IMR-90 (cell line): ENCODE results near the gene ELP4. TPM values are rescaled to one million over a fixed set of nuclear protein-coding genes. Genes with fewer than 3 reads are reported as not detected.

ENCODE experiments used
- ATAC-seq: fragments of 200-7000 bp; cut with Tn5 transposase; 2 replicates; pipeline ENCODE4 v1.9.1; 2020; ENCODE audit warnings: low read depth, mild to moderate bottlenecking, moderate library complexity
- BruUV-seq: library from RNA; stranded (reverse); fragments of 400-500 nt; replicated peaks from 2 replicates; lab custom pipeline; 2021; lab: Mats Ljungman, UMichigan
- CTCF ChIA-PET: fragments of 300-600 bp; formaldehyde crosslinking; extraction: SDS; loops from one replicate; lab custom pipeline; 2021; ENCODE audit warnings: antibody characterized with exemption; lab: Yijun Ruan, JAX
- POLR2A ChIA-PET: fragments of 300-600 bp; sonication (Branson Sonifier 250); formaldehyde crosslinking; loops from one replicate; lab custom pipeline; 2022; ENCODE audit warnings: antibody characterized with exemption; ENCODE audit not compliant: unreplicated experiment; lab: Charles Lee
- DNase-seq: peaks from one replicate; pipeline ENCODE4 v3.0.0; 2013
- H2AFZ ChIP-seq: replicated peaks from 2 replicates; pipeline ENCODE3; 2013; ENCODE audit warnings: low read length, mild to moderate bottlenecking; ENCODE audit not compliant: poor library complexity
- H2AK5ac ChIP-seq: 2 replicates; pipeline ENCODE4 v1.6.1; 2013; ENCODE audit warnings: low read depth, low read length, inconsistent platforms
- H2AK9ac ChIP-seq: replicated peaks from 2 replicates; pipeline ENCODE3; 2013; ENCODE audit warnings: mild to moderate bottlenecking, low read depth, low read length, moderate library complexity; ENCODE audit not compliant: poor library complexity
- H2BK120ac ChIP-seq: 2 replicates; pipeline ENCODE4 v1.6.1; 2013; ENCODE audit warnings: low read depth, low read length, inconsistent platforms
- H2BK15ac ChIP-seq: 3 replicates; pipeline ENCODE4 v1.6.1; 2013; ENCODE audit warnings: low read depth, low read length, inconsistent platforms
- H2BK20ac ChIP-seq: 2 replicates; pipeline ENCODE4 v1.6.1; 2013; ENCODE audit warnings: low read depth, mild to moderate bottlenecking, inconsistent platforms, low read length, moderate library complexity
- H2BK5ac ChIP-seq: 2 replicates; pipeline ENCODE4 v1.6.1; 2013; ENCODE audit warnings: mild to moderate bottlenecking, low read depth, low read length, inconsistent platforms; ENCODE audit not compliant: poor library complexity, severe bottlenecking
- H3K14ac ChIP-seq: replicated peaks from 2 replicates; pipeline ENCODE4 v1.6.1; 2013; ENCODE audit warnings: low read depth, low read length, inconsistent platforms
- H3K18ac ChIP-seq: 2 replicates; pipeline ENCODE4 v1.6.1; 2013; ENCODE audit warnings: low read depth, low read length, control low read depth
- H3K23ac ChIP-seq: 2 replicates; pipeline ENCODE4 v1.6.1; 2013; ENCODE audit warnings: low read depth, low read length, inconsistent platforms
- H3K27ac ChIP-seq: 2 replicates; pipeline ENCODE4 v1.5.1; 2013; ENCODE audit warnings: mild to moderate bottlenecking, control low read depth, low read length; ENCODE audit not compliant: insufficient read depth
- H3K27me3 ChIP-seq: 2 replicates; pipeline ENCODE4 v1.6.1; 2013; ENCODE audit warnings: low read length; ENCODE audit not compliant: control insufficient read depth, insufficient read depth
- H3K36me3 ChIP-seq: 2 replicates; pipeline ENCODE4 v1.6.1; 2013; ENCODE audit warnings: low read length, mixed read lengths; ENCODE audit not compliant: control insufficient read depth, insufficient read depth
- H3K4ac ChIP-seq: 2 replicates; pipeline ENCODE4 v1.6.1; 2013; ENCODE audit warnings: low read depth, low read length, inconsistent platforms
- H3K4me1 ChIP-seq: 2 replicates; pipeline ENCODE4 v1.6.1; 2013; ENCODE audit warnings: low read length, mixed read lengths; ENCODE audit not compliant: control insufficient read depth, insufficient read depth
- H3K4me2 ChIP-seq: 2 replicates; pipeline ENCODE4 v1.6.1; 2013; ENCODE audit warnings: low read depth, mild to moderate bottlenecking, control low read depth, low read length, moderate library complexity
- H3K4me3 ChIP-seq: 2 replicates; pipeline ENCODE4 v1.5.1; 2013; ENCODE audit warnings: low read depth, mild to moderate bottlenecking, control low read depth, low read length, moderate library complexity; ENCODE audit not compliant: insufficient read depth
- H3K56ac ChIP-seq: 2 replicates; pipeline ENCODE4 v1.6.1; 2013; ENCODE audit warnings: low read length, inconsistent platforms; ENCODE audit not compliant: insufficient read depth; ENCODE audit errors: extremely low read depth
- H3K79me1 ChIP-seq, 2 experiments: 2 replicates each; pipeline ENCODE4 v1.6.1; 2013; ENCODE audit warnings: low read length in 2 of 2, inconsistent platforms in 1 of 2, low read depth in 1 of 2
- H3K9ac ChIP-seq: 2 replicates; pipeline ENCODE4 v1.6.1; 2013; ENCODE audit warnings: low read depth, low read length, control low read depth
- H3K9me1 ChIP-seq: 2 replicates; pipeline ENCODE4 v1.6.1; 2013; ENCODE audit warnings: low read length, inconsistent platforms; ENCODE audit not compliant: insufficient read depth
- H3K9me3 ChIP-seq: 2 replicates; pipeline ENCODE4 v1.6.1; 2013; ENCODE audit warnings: low read length; ENCODE audit not compliant: control insufficient read depth, insufficient read depth
- H4K20me1 ChIP-seq: 2 replicates; pipeline ENCODE4 v1.6.1; 2013; ENCODE audit warnings: low read length, inconsistent platforms; ENCODE audit not compliant: insufficient read depth
- H4K5ac ChIP-seq: 2 replicates; pipeline ENCODE4 v1.6.1; 2013; ENCODE audit warnings: mild to moderate bottlenecking, low read depth, low read length, control low read depth
- H4K8ac ChIP-seq, 2 experiments: 2 replicates each; pipeline ENCODE4 v1.6.1; 2013; ENCODE audit warnings: low read depth in 2 of 2, low read length in 2 of 2, control low read depth in 1 of 2, inconsistent platforms in 1 of 2
- H4K91ac ChIP-seq: 2 replicates; pipeline ENCODE4 v1.6.1; 2013; ENCODE audit warnings: low read depth, low read length, inconsistent platforms; ENCODE audit not compliant: insufficient read depth
- FOS ChIP-seq: fragments of 150-350 bp; IDR thresholded peaks from 2 replicates; pipeline ENCODE4 v1.6.1; 2016; ENCODE audit warnings: low read depth, low read length
- dilution Hi-C: fragments of 300-500 bp; cut with HindIII; formaldehyde crosslinking; loops from one replicate; pipeline ENCODE4 v1.14.3; 2018; ENCODE audit warnings: low sequenced_read_pairs; ENCODE audit not compliant: unreplicated experiment
- in situ Hi-C: fragments of 300-500 bp; cut with MboI; formaldehyde crosslinking; loops from 3 replicates; pipeline ENCODE4 v1.14.3; 2019; ENCODE audit warnings: low sequenced_read_pairs, inconsistent platforms, mixed read lengths
- intact Hi-C: fragments of 100-400 bp; cut with micrococcal nuclease; formaldehyde crosslinking; loops from 2 replicates; pipeline ENCODE4 v1.10.0; 2022
- polyA plus RNA-seq, 3 experiments: library from polyadenylated mRNA; depleted of rRNA; stranded (reverse); fragments of >200 nt; gene quantifications; 2 replicates each; pipeline ENCODE4 v1.2.3, GENCODE V29; 2012; ENCODE audit warnings: low replicate concordance in 1 of 3
- total RNA-seq: library from RNA; depleted of rRNA; stranded (reverse); fragments of >200 nt; gene quantifications from 2 replicates; pipeline ENCODE4 v1.2.3, GENCODE V29; 2012

The ELP4 gene
- total and polyA plus RNA-seq, 2 of the 4 experiments (the other 2 are of a cell fraction) = 8.4 to 20.4 TPM

DNA sequence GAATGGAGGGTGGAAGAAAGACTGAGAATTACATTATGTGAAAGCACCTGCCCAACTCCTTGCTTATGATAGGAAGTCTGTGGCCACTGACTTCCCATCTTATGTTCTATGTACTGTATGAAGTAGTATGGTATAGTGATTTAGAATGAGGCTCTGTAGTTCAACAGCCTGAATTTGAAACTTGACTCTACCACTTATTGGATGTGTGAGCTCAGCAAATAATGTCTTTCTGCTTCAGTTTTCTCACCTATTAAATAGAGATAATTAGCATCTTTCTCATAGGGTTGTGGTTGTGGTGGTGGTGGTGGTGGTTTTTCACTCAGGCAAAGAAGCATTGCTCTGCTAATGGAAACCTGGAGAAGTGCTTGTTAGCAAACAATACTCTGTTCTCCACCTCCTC lies 180.0 kb downstream of the ELP4 start:
- H3K4me1 ChIP-seq = no peaks in the 10 kb centered on the region; the same call in 1 of the 2 replicates
- no peak overlapping the region for H3K18ac ChIP-seq
- ChIA-PET POLR2A (no interaction called here), CTCF (interaction anchor here (0.6 to 1.1 kb wide), 2 partner anchors 30 to 54 kb away, joined by 3 read pairs; no protein-coding TSS in a partner anchor)
- no peak overlapping the region for H3K27ac ChIP-seq
- no peak overlapping the region for H2BK20ac ChIP-seq
- H4K91ac ChIP-seq = no peak overlapping the region; the same call in 1 of the 2 replicates
- H4K5ac ChIP-seq = no peak overlapping the region
- in situ Hi-C loops (no loop called here), intact Hi-C loops (no loop called here), dilution Hi-C loops (no loop called here)
- no peak overlapping the region for H3K4me2 ChIP-seq
- no peak overlapping the region for H3K23ac ChIP-seq
- no peak overlapping the region for H2BK120ac ChIP-seq
- no peak overlapping the region for H2AK5ac ChIP-seq
- no peak overlapping the region for H3K56ac ChIP-seq
- H2AK9ac ChIP-seq = no peak overlapping the region
- H4K8ac ChIP-seq = no peak overlapping the region
- no peak overlapping the region for H3K14ac ChIP-seq
- no peak overlapping the region for H2AFZ ChIP-seq
- ATAC-seq (no peak), DNase-seq (no peak)
- no peaks in the 10 kb centered on the region for H4K20me1 ChIP-seq
- no peak overlapping the region for H2BK15ac ChIP-seq
- no peaks in the 10 kb centered on the region for H3K79me1 ChIP-seq
- no peaks in the 10 kb centered on the region for H3K9me1 ChIP-seq
- no peak overlapping the region for H3K4me3 ChIP-seq
- no peaks in the 10 kb centered on the region for H3K27me3 ChIP-seq
- H3K4ac ChIP-seq = no peak overlapping the region
- no peak overlapping the region for H2BK5ac ChIP-seq
- no peaks in the 10 kb centered on the region for H3K36me3 ChIP-seq
- H3K9ac ChIP-seq = no peak overlapping the region
- no TSS peak for BruUV-seq
- TF ChIP-seq FOS = no peak
- H3K9me3 ChIP-seq = no peaks in the 10 kb centered on the region
